Nephron progenitor cell (in vitro differentiated cells): ENCODE results near the gene KLHL33.
A peak's percentile ranks its signal among the peaks of the same experiment; 100 is the strongest.

ENCODE experiments used
- DNase-seq: peaks from one replicate; pipeline ENCODE4 v3.0.0; 2021
- H3K27ac Mint-ChIP-seq: 2 replicates; pipeline ENCODE4 v1.8.0; 2021; ENCODE audit warnings: mild to moderate bottlenecking, moderate library complexity, mixed read lengths
- H3K27me3 Mint-ChIP-seq: 2 replicates; pipeline ENCODE4 v1.8.0; 2021; ENCODE audit warnings: mild to moderate bottlenecking, low read depth, mixed read lengths; ENCODE audit not compliant: poor library complexity
- H3K36me3 Mint-ChIP-seq: 2 replicates; pipeline ENCODE4 v1.8.0; 2021; ENCODE audit warnings: low read depth, mixed read lengths
- H3K4me1 Mint-ChIP-seq: 2 replicates; pipeline ENCODE4 v1.8.0; 2021; ENCODE audit warnings: mixed read lengths
- H3K4me3 Mint-ChIP-seq: 2 replicates; pipeline ENCODE4 v1.8.0; 2021; ENCODE audit warnings: mild to moderate bottlenecking, moderate library complexity, mixed read lengths
- H3K9me3 Mint-ChIP-seq: 2 replicates; pipeline ENCODE4 v1.8.0; 2021; ENCODE audit warnings: mild to moderate bottlenecking, moderate library complexity, mixed read lengths
- TF ChIP-seq, protein P1 (sequence below): fragments of 200-600 bp; sonication (generic); IDR thresholded peaks from 2 replicates; pipeline ENCODE4 v1.5.0; 2021; ENCODE audit warnings: antibody characterized with exemption

Gene KLHL33

DNA sequence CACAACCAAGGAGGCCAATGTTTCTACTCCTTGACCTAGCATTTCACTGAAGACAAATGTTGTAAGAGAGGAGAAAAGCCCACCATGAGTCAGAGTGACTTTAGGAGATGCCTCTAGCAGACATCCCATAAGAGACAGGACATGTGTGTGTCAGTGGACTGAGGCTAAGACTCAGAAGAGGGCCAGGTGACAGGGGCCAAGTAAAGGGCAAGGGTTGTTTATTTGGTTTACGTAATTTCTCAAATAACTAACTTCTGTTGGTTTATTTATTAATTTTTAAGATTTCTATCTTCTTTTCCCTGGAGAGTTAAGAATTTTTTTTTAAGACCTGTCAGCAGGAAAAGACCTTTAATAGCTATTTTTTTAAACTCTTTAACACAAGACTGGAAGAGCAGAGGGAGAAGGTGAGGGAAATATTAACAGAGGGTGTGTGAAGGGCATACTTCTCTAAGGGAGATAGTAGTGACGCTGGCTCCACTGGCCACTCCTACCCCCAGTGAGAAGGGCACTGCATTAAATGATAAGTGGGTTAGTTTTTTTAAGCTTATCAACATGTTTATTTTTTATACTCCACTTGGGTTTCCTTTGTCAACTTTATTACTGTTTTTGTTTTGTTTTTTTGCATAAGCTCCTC is 36.7 kb upstream of the KLHL33 start:
- no peak for DNase-seq
- Mint-ChIP-seq H3K4me3 (peak overlapping the region; percentile 69), H3K36me3 (peaks cover 61% of the 10 kb centered on the region), H3K4me1 (peaks cover 34% of the 10 kb centered on the region), H3K9me3 (no peaks in the 10 kb centered on the region), H3K27me3 (no peaks in the 10 kb centered on the region), H3K27ac (no peak overlapping the region)
- TF ChIP-seq, protein P1, sequence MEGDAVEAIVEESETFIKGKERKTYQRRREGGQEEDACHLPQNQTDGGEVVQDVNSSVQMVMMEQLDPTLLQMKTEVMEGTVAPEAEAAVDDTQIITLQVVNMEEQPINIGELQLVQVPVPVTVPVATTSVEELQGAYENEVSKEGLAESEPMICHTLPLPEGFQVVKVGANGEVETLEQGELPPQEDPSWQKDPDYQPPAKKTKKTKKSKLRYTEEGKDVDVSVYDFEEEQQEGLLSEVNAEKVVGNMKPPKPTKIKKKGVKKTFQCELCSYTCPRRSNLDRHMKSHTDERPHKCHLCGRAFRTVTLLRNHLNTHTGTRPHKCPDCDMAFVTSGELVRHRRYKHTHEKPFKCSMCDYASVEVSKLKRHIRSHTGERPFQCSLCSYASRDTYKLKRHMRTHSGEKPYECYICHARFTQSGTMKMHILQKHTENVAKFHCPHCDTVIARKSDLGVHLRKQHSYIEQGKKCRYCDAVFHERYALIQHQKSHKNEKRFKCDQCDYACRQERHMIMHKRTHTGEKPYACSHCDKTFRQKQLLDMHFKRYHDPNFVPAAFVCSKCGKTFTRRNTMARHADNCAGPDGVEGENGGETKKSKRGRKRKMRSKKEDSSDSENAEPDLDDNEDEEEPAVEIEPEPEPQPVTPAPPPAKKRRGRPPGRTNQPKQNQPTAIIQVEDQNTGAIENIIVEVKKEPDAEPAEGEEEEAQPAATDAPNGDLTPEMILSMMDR = no peak

DNA sequence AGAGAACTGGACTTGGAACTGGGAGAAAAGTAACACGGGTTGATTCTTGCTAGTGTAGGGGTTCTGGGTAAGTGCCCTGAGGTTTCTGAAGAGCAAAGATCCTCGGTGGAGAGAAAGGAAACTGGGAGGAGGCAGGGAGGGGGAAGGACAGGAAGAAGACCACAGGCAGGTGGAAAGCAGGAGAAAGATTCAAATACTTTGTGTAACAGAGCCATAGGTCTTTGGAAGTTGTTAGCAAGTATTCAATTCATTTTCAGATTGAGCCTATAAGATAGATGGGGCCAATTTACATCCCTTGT is 34.6 kb upstream of the KLHL33 start:
- TF ChIP-seq, protein P1 = no peak
- peaks cover 34% of the 10 kb centered on the region for H3K4me1 Mint-ChIP-seq
- peaks cover 40% of the 10 kb centered on the region for H3K36me3 Mint-ChIP-seq
- no peak for DNase-seq
- peak overlapping the region; percentile 96 for H3K4me3 Mint-ChIP-seq
- no peaks in the 10 kb centered on the region for H3K9me3 Mint-ChIP-seq
- H3K27me3 Mint-ChIP-seq = peaks cover 2% of the 10 kb centered on the region
- H3K27ac Mint-ChIP-seq = peak overlapping the region; percentile 14

GRCh38 chr14:20469890-20470602 is 34.1 kb upstream of the KLHL33 start:
- H3K36me3 Mint-ChIP-seq = peaks cover 35% of the 10 kb centered on the region
- H3K9me3 Mint-ChIP-seq = no peaks in the 10 kb centered on the region
- TF ChIP-seq, protein P1 = no peak
- peaks cover 2% of the 10 kb centered on the region for H3K27me3 Mint-ChIP-seq
- H3K27ac Mint-ChIP-seq = peak overlapping the region; percentile 97
- peaks cover 34% of the 10 kb centered on the region for H3K4me1 Mint-ChIP-seq
- peak overlapping the region; percentile 96 for H3K4me3 Mint-ChIP-seq
- peak; percentile 14 for DNase-seq

DNA sequence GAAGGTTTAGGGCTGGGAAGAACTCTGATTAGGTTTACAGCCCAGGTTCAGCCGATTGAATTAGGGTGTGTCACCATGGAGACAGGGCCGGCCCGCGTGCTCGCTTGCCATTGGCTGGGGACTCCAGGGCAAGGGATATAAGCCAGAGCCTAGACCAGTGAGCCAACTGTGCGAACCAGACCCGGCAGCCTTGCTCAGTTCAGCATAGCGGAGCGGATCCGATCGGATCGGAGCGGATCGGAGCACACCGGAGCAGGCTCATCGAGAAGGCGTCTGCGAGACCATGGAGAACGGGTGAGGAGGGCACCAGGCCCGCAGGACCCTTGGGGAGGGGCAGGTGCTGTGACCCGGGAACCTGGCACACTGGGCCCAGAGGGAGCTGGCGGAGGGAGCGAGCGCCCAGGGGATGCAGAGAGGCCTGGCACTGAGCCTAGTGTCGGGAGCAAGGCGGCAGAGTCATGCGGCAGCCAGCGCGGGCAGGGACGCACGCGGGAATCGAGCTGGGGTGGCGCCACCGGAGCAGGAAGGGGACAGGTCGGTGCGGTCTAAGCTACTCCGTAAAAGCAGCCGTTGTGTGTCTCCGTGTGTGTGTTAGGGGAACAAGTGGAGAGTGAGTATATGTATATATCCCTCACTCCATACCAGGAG is 33.4 kb upstream of the KLHL33 start, which contains the start of gene PNP:
PNP (plus strand) TSS at position 165 of the 648 bp plus-strand sequence; CDS start at position 284, 119 bp downstream.
- DNase-seq = peak; percentile 87
- H3K27ac Mint-ChIP-seq = peak within 1 kb of the TSS; percentile 97
- H3K27me3 Mint-ChIP-seq = peaks cover 2% of the 10 kb centered on the region
- TF ChIP-seq, protein P1 = no peak
- peak within 1 kb of the TSS; percentile 96 for H3K4me3 Mint-ChIP-seq
- H3K36me3 Mint-ChIP-seq = peaks cover 28% of the 10 kb centered on the region
- H3K4me1 Mint-ChIP-seq = peaks cover 34% of the 10 kb centered on the region
- H3K9me3 Mint-ChIP-seq = no peaks in the 10 kb centered on the region

GRCh38 chr14:20468764-20469241 is 32.8 kb upstream of the KLHL33 start:
- Mint-ChIP-seq H3K36me3 (peaks cover 22% of the 10 kb centered on the region), H3K9me3 (no peaks in the 10 kb centered on the region), H3K27me3 (peaks cover 2% of the 10 kb centered on the region), H3K4me1 (peaks cover 34% of the 10 kb centered on the region), H3K4me3 (peak overlapping the region; percentile 96), H3K27ac (peak overlapping the region; percentile 97)
- peak; percentile 30 for DNase-seq
- TF ChIP-seq, protein P1 = no peak
